H1 (cell line): ENCODE results near the gene STXBP6. TPM values are rescaled to one million over a fixed set of nuclear protein-coding genes. Genes with fewer than 3 reads are reported as not detected.

Source experiments
- CTCF ChIA-PET: fragments of 300-600 bp; sonication (Branson Sonifier 250); formaldehyde crosslinking; loops from one replicate; lab custom pipeline; 2021; ENCODE audit not compliant: partially characterized antibody; lab: Charles Lee
- POLR2A ChIA-PET: fragments of 300-600 bp; sonication (Branson Sonifier 250); formaldehyde crosslinking; loops from one replicate; lab custom pipeline; 2021; ENCODE audit warnings: inconsistent platforms; ENCODE audit not compliant: partially characterized antibody; lab: Charles Lee
- DNase-seq, 2 experiments: peaks; one replicate each; pipeline versions ENCODE4 v3.0.0 to v3.0.0-alpha.2; 2010 to 2022; ENCODE audit warnings: low spot score in 2 of 2, low read depth in 1 of 2, mixed read lengths in 1 of 2
- FAIRE-seq: peaks from 2 replicates; lab custom pipeline; 2011; peaks lifted over from hg19 to GRCh38; lab: Jason Lieb, UNC
- H2AFZ ChIP-seq: 2 replicates; pipeline ENCODE4 v1.8.1; 2012; ENCODE audit warnings: low read length, inconsistent platforms
- H2AK5ac ChIP-seq: 2 replicates; pipeline ENCODE4 v1.6.1; 2013; ENCODE audit warnings: low read depth, low read length
- H2BK120ac ChIP-seq: replicated peaks from 2 replicates; pipeline ENCODE3; 2013; ENCODE audit warnings: low read depth, low read length, inconsistent platforms
- H2BK12ac ChIP-seq: 2 replicates; pipeline ENCODE4 v1.6.1; 2013; ENCODE audit warnings: low read depth, low read length
- H2BK15ac ChIP-seq: 2 replicates; pipeline ENCODE4 v1.6.1; 2013; ENCODE audit warnings: low read length
- H2BK20ac ChIP-seq: 2 replicates; pipeline ENCODE4 v1.6.1; 2013; ENCODE audit warnings: low read length
- H2BK5ac ChIP-seq: 2 replicates; pipeline ENCODE4 v1.6.1; 2013; ENCODE audit warnings: low read depth, low read length
- H3K14ac ChIP-seq: 2 replicates; pipeline ENCODE4 v1.6.1; 2013; ENCODE audit warnings: inconsistent platforms; ENCODE audit not compliant: insufficient read length
- H3K18ac ChIP-seq: 2 replicates; pipeline ENCODE4 v1.6.1; 2013; ENCODE audit warnings: low read length; ENCODE audit errors: extremely low read depth
- H3K23ac ChIP-seq: 2 replicates; pipeline ENCODE4 v1.6.1; 2013; ENCODE audit warnings: inconsistent platforms; ENCODE audit not compliant: insufficient read length
- H3K23me2 ChIP-seq: 2 replicates; pipeline ENCODE4 v1.6.1; 2013; ENCODE audit warnings: low read depth, low read length
- H3K27ac ChIP-seq: 2 replicates; pipeline ENCODE4 v1.6.1; 2011; ENCODE audit warnings: low read depth, low read length, inconsistent platforms
- H3K27me3 ChIP-seq, 4 experiments: replicated peaks in 1 of 4; 1 replicate in 1 of 4; 2 replicates in 3 of 4; pipeline versions ENCODE4 v1.6.1 to v1.8.1; 2011 to 2013; ENCODE audit warnings: low read length in 3 of 4, mild to moderate bottlenecking in 3 of 4, inconsistent platforms in 2 of 4, mixed read lengths in 2 of 4, moderate library complexity in 1 of 4; ENCODE audit not compliant: control insufficient read depth in 3 of 4, insufficient read depth in 3 of 4; ENCODE audit errors: extremely low read depth in 1 of 4
- H3K36me3 ChIP-seq, 4 experiments: 2 replicates each; pipeline versions ENCODE4 v1.6.1 to v1.8.1; 2011 to 2013; ENCODE audit warnings: mild to moderate bottlenecking in 4 of 4, low read length in 3 of 4, moderate library complexity in 2 of 4, control low read depth in 1 of 4, inconsistent platforms in 1 of 4; ENCODE audit not compliant: insufficient read depth in 4 of 4, control insufficient read depth in 2 of 4
- H3K4ac ChIP-seq: replicated peaks from 2 replicates; pipeline ENCODE3; 2013; ENCODE audit warnings: low read length, low read depth, mixed read lengths, inconsistent platforms; ENCODE audit not compliant: insufficient read length
- H3K4me1 ChIP-seq, 4 experiments: replicated peaks in 1 of 4; 1 replicate in 1 of 4; 2 replicates in 3 of 4; pipeline versions ENCODE4 v1.6.1 to v1.8.1; 2011 to 2013; ENCODE audit warnings: low read length in 3 of 4, inconsistent platforms in 2 of 4, mixed read lengths in 1 of 4; ENCODE audit not compliant: insufficient read depth in 4 of 4, control insufficient read depth in 3 of 4
- H3K4me2 ChIP-seq, 2 experiments: 2 replicates each; pipeline versions ENCODE4 v1.6.1 to v1.8.1; 2011 to 2013; ENCODE audit warnings: low read depth in 2 of 2, low read length in 2 of 2, control low read depth in 1 of 2, inconsistent platforms in 1 of 2, mild to moderate bottlenecking in 1 of 2; ENCODE audit not compliant: insufficient read depth in 1 of 2
- H3K4me3 ChIP-seq, 4 experiments: fragments of 200-600, 300-600 bp in 1 of 4; sonication (generic), shearing (Covaris generic), sonication (Bioruptor Twin) in 1 of 4; 2 replicates each; pipeline versions ENCODE4 v1.5.1 to v1.8.1; 2011 to 2016; ENCODE audit warnings: low read length in 4 of 4, low read depth in 3 of 4, control low read depth in 2 of 4, inconsistent platforms in 2 of 4, mild to moderate bottlenecking in 2 of 4, mixed read lengths in 1 of 4, moderate library complexity in 1 of 4; ENCODE audit not compliant: insufficient read depth in 2 of 4; ENCODE audit errors: extremely low read depth in 1 of 4
- H3K56ac ChIP-seq: replicated peaks from 2 replicates; pipeline ENCODE3; 2013; ENCODE audit warnings: low read depth, mild to moderate bottlenecking, mixed read lengths, low read length, inconsistent platforms; ENCODE audit not compliant: insufficient read length
- H3K79me1 ChIP-seq: 2 replicates; pipeline ENCODE4 v1.6.1; 2013; ENCODE audit warnings: low read depth, low read length, control low read depth
- H3K79me2 ChIP-seq, 2 experiments: 2 replicates each; pipeline versions ENCODE4 v1.6.1 to v1.8.1; 2012 to 2013; ENCODE audit warnings: low read length in 2 of 2, mild to moderate bottlenecking in 2 of 2, inconsistent platforms in 1 of 2; ENCODE audit not compliant: insufficient read depth in 2 of 2, control insufficient read depth in 1 of 2
- H3K9ac ChIP-seq, 4 experiments: replicated peaks in 1 of 4; 1 replicate in 1 of 4; 2 replicates in 3 of 4; pipeline versions ENCODE4 v1.6.1 to v1.8.1; 2011 to 2013; ENCODE audit warnings: low read depth in 3 of 4, low read length in 3 of 4, control low read depth in 2 of 4, mild to moderate bottlenecking in 2 of 4, moderate library complexity in 2 of 4, inconsistent platforms in 1 of 4; ENCODE audit errors: extremely low read depth in 1 of 4
- H3K9me3 ChIP-seq, 2 experiments: 2 replicates each; pipeline versions ENCODE4 v1.6.1 to v1.8.1; 2012 to 2013; ENCODE audit warnings: mild to moderate bottlenecking in 2 of 2, moderate library complexity in 2 of 2, control low read depth in 1 of 2, inconsistent platforms in 1 of 2, low read depth in 1 of 2, low read length in 1 of 2, mixed read lengths in 1 of 2; ENCODE audit not compliant: insufficient read depth in 2 of 2
- H4K20me1 ChIP-seq, 2 experiments: replicated peaks in 1 of 2; 2 replicates each; pipeline versions ENCODE3 to v1.8.1; 2011 to 2013; ENCODE audit warnings: inconsistent platforms in 2 of 2, low read length in 2 of 2, mild to moderate bottlenecking in 1 of 2; ENCODE audit not compliant: insufficient read depth in 2 of 2, control insufficient read depth in 1 of 2
- H4K5ac ChIP-seq: 2 replicates; pipeline ENCODE4 v1.6.1; 2013; ENCODE audit warnings: low read length, low read depth, mixed read lengths, inconsistent platforms; ENCODE audit not compliant: insufficient read length
- H4K8ac ChIP-seq: 2 replicates; pipeline ENCODE4 v1.8.0; 2013; ENCODE audit warnings: mild to moderate bottlenecking, moderate library complexity, low read length, inconsistent platforms; ENCODE audit not compliant: insufficient read depth; ENCODE audit errors: extremely low read depth
- H4K91ac ChIP-seq: replicated peaks from 2 replicates; pipeline ENCODE3; 2013; ENCODE audit warnings: low read length, mixed read lengths, inconsistent platforms; ENCODE audit not compliant: insufficient read length
- CHD1 ChIP-seq: IDR thresholded peaks from 2 replicates; pipeline ENCODE4 v1.6.1; 2012; ENCODE audit warnings: low read depth, low read length, improper control_type of control experiment
- EGR1 ChIP-seq: IDR thresholded peaks from 2 replicates; pipeline ENCODE4 v1.6.1; 2011; ENCODE audit warnings: low read depth, low read length, borderline replicate concordance
- EP300 ChIP-seq, 2 experiments: IDR thresholded peaks; 1 replicate in 1 of 2; 2 replicates in 1 of 2; pipeline ENCODE4 v1.6.1; 2011 to 2012; ENCODE audit warnings: low read depth in 2 of 2, low read length in 2 of 2, mild to moderate bottlenecking in 2 of 2, borderline replicate concordance in 1 of 2, inconsistent platforms in 1 of 2, moderate library complexity in 1 of 2
- GTF2F1 ChIP-seq: IDR thresholded peaks from 2 replicates; pipeline ENCODE4 v1.6.1; 2012; ENCODE audit warnings: low read depth, low read length, improper control_type of control experiment, borderline replicate concordance
- KDM4A ChIP-seq: IDR thresholded peaks from one replicate; pipeline ENCODE4 v1.7.1; 2012; ENCODE audit warnings: low read depth, mild to moderate bottlenecking, moderate library complexity, low read length, inconsistent platforms; ENCODE audit not compliant: severe bottlenecking
- NANOG ChIP-seq: IDR thresholded peaks from 2 replicates; pipeline ENCODE4 v1.6.1; 2011; ENCODE audit warnings: low read length, low read depth, mild to moderate bottlenecking, inconsistent platforms; ENCODE audit not compliant: insufficient read depth, poor library complexity, severe bottlenecking
- NRF1 ChIP-seq: IDR thresholded peaks from 2 replicates; pipeline ENCODE4 v1.6.1; 2011; ENCODE audit warnings: mild to moderate bottlenecking, low read depth, low read length, improper control_type of control experiment
- PHF8 ChIP-seq: fragments of 200-600 bp; sonication (generic); conservative IDR thresholded peaks from 2 replicates; pipeline ENCODE4 v1.7.1; 2012; ENCODE audit warnings: low read depth, mild to moderate bottlenecking, inconsistent platforms, low read length, moderate library complexity
- TBP ChIP-seq: IDR thresholded peaks from 2 replicates; pipeline ENCODE4 v1.6.1; 2011; ENCODE audit warnings: low read depth, low read length, improper control_type of control experiment
- WGBS, 2 experiments: shearing (Covaris generic) in 1 of 2; methylation state at CpG; one replicate each; pipeline versions ENCODE4 v1.1.6 to v1.1.7; 2013 to 2015; ENCODE audit warnings: low lambda C conversion rate in 2 of 2, mixed read lengths in 2 of 2, inconsistent platforms in 1 of 2, low coverage in 1 of 2, missing lambda C conversion rate in 1 of 2; ENCODE audit not compliant: insufficient replicate concordance in 2 of 2, insufficient coverage in 1 of 2, insufficient read length in 1 of 2; ENCODE audit errors: extremely low coverage in 1 of 2, missing lambda C conversion rate in 1 of 2; 5-methylcytosine and 5-hydroxymethylcytosine counted together
- polyA plus RNA-seq, 7 experiments: library from polyadenylated mRNA; depleted of rRNA in 3 of 7; stranded (reverse) in 5 of 7; unstranded in 2 of 7; fragments of >200 nt in 5 of 7; fragments of 200-250 nt in 2 of 7; gene quantifications; 1 replicate in 5 of 7; 2 replicates in 1 of 7; 4 replicates in 1 of 7; pipeline versions ENCODE4 v1.2.1 to v1.2.3, GENCODE V29; 2011 to 2013; ENCODE audit warnings: missing spikeins in 2 of 7, mixed read lengths in 2 of 7
- total RNA-seq: library from RNA; stranded (reverse); fragmentation: NEBNext Ultra II Directional; extraction: Animal tissue kit (Norgen Biotek cat#: 25700); gene quantifications from 2 replicates; pipeline ENCODE4 v1.2.1, GENCODE V29; 2021

The STXBP6 gene
- total and polyA plus RNA-seq, 2 of the 8 experiments (the other 6 are each of a cell fraction or from before 2014, with no cell fraction given) = 9.4 to 18.1 TPM

GRCh38 chr14:24915958-24916595, 133.9 kb downstream of the STXBP6 start:
- no peaks in the 10 kb centered on the region for H3K79me1 ChIP-seq
- no peaks in the 10 kb centered on the region for H3K36me3 ChIP-seq
- H2BK120ac ChIP-seq = no peak overlapping the region
- H3K14ac ChIP-seq = no peak overlapping the region
- H4K8ac ChIP-seq = no peak overlapping the region
- H3K4me2 ChIP-seq = no peak overlapping the region
- DNase-seq (no peak), FAIRE-seq (no peak)
- no peaks in the 10 kb centered on the region for H4K20me1 ChIP-seq
- CTCF ChIA-PET = interaction anchor here (1.5 to 1.7 kb wide), 2 partner anchors 36 to 110 kb away, joined by 3 read pairs; no protein-coding TSS in a partner anchor
- H3K27me3 ChIP-seq = no peaks in the 10 kb centered on the region
- H3K18ac ChIP-seq = no peak overlapping the region
- H3K27ac ChIP-seq = no peak overlapping the region
- no peak overlapping the region for H3K4me3 ChIP-seq
- H2AFZ ChIP-seq = no peak overlapping the region
- H2BK20ac ChIP-seq = no peak overlapping the region
- H2BK5ac ChIP-seq = no peak overlapping the region
- no peak overlapping the region for H2BK12ac ChIP-seq
- POLR2A ChIA-PET = no interaction called here
- no peaks in the 10 kb centered on the region for H3K23me2 ChIP-seq
- H2BK15ac ChIP-seq = no peak overlapping the region
- H4K5ac ChIP-seq = no peak overlapping the region
- H3K79me2 ChIP-seq = no peaks in the 10 kb centered on the region
- H3K9me3 ChIP-seq = no peaks in the 10 kb centered on the region
- no peak overlapping the region for H3K9ac ChIP-seq
- H4K91ac ChIP-seq = no peak overlapping the region
- no peak overlapping the region for H2AK5ac ChIP-seq
- H3K23ac ChIP-seq = no peak overlapping the region
- no peak overlapping the region for H3K56ac ChIP-seq
- H3K4ac ChIP-seq = no peak overlapping the region
- WGBS, 2 experiments = 90% methylated on average over 2 of the region's 2 CpGs; no CpG with 5 or more reads in 1 of the 2 experiments
- H3K4me1 ChIP-seq = peaks cover 0 to 3% (median 0%) of the 10 kb centered on the region in 4 experiments; a peak in 1 of 7 replicates
- TF ChIP-seq EGR1 (no peak), NANOG (no peak), CHD1 (no peak), PHF8 (no peak), NRF1 (no peak), EP300 (IDR thresholded peaks at IDR 0.05; ENCODE audit: borderline replicate concordance in 1 of 2, low read depth in 2 of 2, low read length in 2 of 2) (no peak), KDM4A (no peak), GTF2F1 (no peak), TBP (no peak)
